Liver (tissue), 9 donors: ENCODE data around the gene MYOF. TPM values are rescaled to one million over a fixed set of nuclear protein-coding genes. Genes with fewer than 3 reads are reported as not detected.

Experiments used
- DNase-seq: peaks from one replicate; pipeline ENCODE4 v3.0.0-alpha.2; 2017; ENCODE audit warnings: low spot score
- H3K27ac ChIP-seq, 2 donors: one replicate each; pipeline ENCODE4 v1.7.0; 2013; ENCODE audit warnings: inconsistent platforms in 2 of 2, low read length in 2 of 2, control low read depth in 1 of 2, low read depth in 1 of 2, mild to moderate bottlenecking in 1 of 2
- H3K27me3 ChIP-seq, 4 donors: one replicate each; pipeline versions ENCODE4 v1.6.1 to v1.7.0; 2013; ENCODE audit warnings: low read length in 3 of 4, inconsistent platforms in 1 of 4, mild to moderate bottlenecking in 1 of 4, moderate library complexity in 1 of 4; ENCODE audit not compliant: control insufficient read depth in 4 of 4, insufficient read depth in 4 of 4
- H3K36me3 ChIP-seq, 4 donors: one replicate each; pipeline versions ENCODE4 v1.6.1 to v1.7.0; 2013; ENCODE audit warnings: low read length in 3 of 4, mild to moderate bottlenecking in 3 of 4, low read depth in 1 of 4, moderate library complexity in 1 of 4; ENCODE audit not compliant: control insufficient read depth in 4 of 4, insufficient read depth in 3 of 4
- H3K4me1 ChIP-seq, 4 donors: one replicate each; pipeline versions ENCODE4 v1.6.1 to v1.7.0; 2013; ENCODE audit warnings: low read length in 3 of 4, mild to moderate bottlenecking in 3 of 4, moderate library complexity in 1 of 4; ENCODE audit not compliant: control insufficient read depth in 4 of 4, insufficient read depth in 4 of 4
- H3K4me3 ChIP-seq, 3 donors: one replicate each; pipeline versions ENCODE4 v1.6.1 to v1.7.0; 2013; ENCODE audit warnings: low read length in 3 of 3, control low read depth in 1 of 3, low read depth in 1 of 3, mild to moderate bottlenecking in 1 of 3
- H3K9ac ChIP-seq, 2 donors: one replicate each; pipeline ENCODE4 v1.7.0; 2013; ENCODE audit warnings: low read length in 2 of 2, mild to moderate bottlenecking in 2 of 2, moderate library complexity in 2 of 2, control low read depth in 1 of 2, low read depth in 1 of 2
- H3K9me3 ChIP-seq, 4 donors: one replicate each; pipeline versions ENCODE4 v1.6.1 to v1.7.0; 2013; ENCODE audit warnings: low read length in 3 of 4; ENCODE audit not compliant: control insufficient read depth in 4 of 4
- ATF3 ChIP-seq: IDR thresholded peaks from 2 replicates; pipeline ENCODE4 v1.6.1; 2016; ENCODE audit warnings: antibody characterized with exemption
- CTCF ChIP-seq: fragments of 150-350 bp; IDR thresholded peaks from 2 replicates; pipeline ENCODE4 v1.5.1; 2017; ENCODE audit warnings: improper control_type of control experiment, low read depth, low read length; ENCODE audit not compliant: missing input control
- EGR1 ChIP-seq, 2 donors: IDR thresholded peaks; 2 replicates each; pipeline ENCODE4 v1.6.1; 2016 to 2018; ENCODE audit warnings: antibody characterized with exemption in 2 of 2, low read depth in 2 of 2
- FOXA1 ChIP-seq: IDR thresholded peaks from 2 replicates; pipeline ENCODE4 v1.6.1; 2016; ENCODE audit warnings: antibody characterized with exemption
- FOXA2 ChIP-seq: IDR thresholded peaks from 2 replicates; pipeline ENCODE4 v1.6.1; 2016; ENCODE audit warnings: antibody characterized with exemption
- GABPA ChIP-seq, 2 donors: IDR thresholded peaks in 1 of 2; conservative IDR thresholded peaks in 1 of 2; 2 replicates each; pipeline ENCODE4 v1.6.1; 2016; ENCODE audit warnings: antibody characterized with exemption in 2 of 2, mild to moderate bottlenecking in 1 of 2, moderate library complexity in 1 of 2
- HNF4A ChIP-seq, 2 donors: conservative IDR thresholded peaks; 2 replicates each; pipeline ENCODE4 v1.6.1; 2016; ENCODE audit warnings: antibody characterized with exemption in 2 of 2, mild to moderate bottlenecking in 2 of 2
- HNF4G ChIP-seq: IDR thresholded peaks from 2 replicates; pipeline ENCODE4 v1.6.1; 2016; ENCODE audit warnings: antibody characterized with exemption
- JUND ChIP-seq, 2 donors: IDR thresholded peaks; 2 replicates each; pipeline ENCODE4 v1.6.1; 2016; ENCODE audit warnings: antibody characterized with exemption in 2 of 2
- MAX ChIP-seq: IDR thresholded peaks from 2 replicates; pipeline ENCODE4 v1.6.1; 2016; ENCODE audit warnings: antibody characterized with exemption
- NR2F2 ChIP-seq: IDR thresholded peaks from 2 replicates; pipeline ENCODE4 v1.6.1; 2016; ENCODE audit warnings: antibody characterized with exemption
- RAD21 ChIP-seq, 2 donors: IDR thresholded peaks; 2 replicates each; pipeline ENCODE4 v1.6.1; 2016; ENCODE audit warnings: antibody characterized with exemption in 2 of 2, mild to moderate bottlenecking in 2 of 2
- REST ChIP-seq: IDR thresholded peaks from 2 replicates; pipeline ENCODE4 v1.6.1; 2016; ENCODE audit warnings: antibody characterized with exemption, mild to moderate bottlenecking
- RXRA ChIP-seq, 2 donors: IDR thresholded peaks; 2 replicates each; pipeline ENCODE4 v1.6.1; 2017 to 2018; ENCODE audit warnings: antibody characterized with exemption in 2 of 2, mild to moderate bottlenecking in 1 of 2
- SP1 ChIP-seq: IDR thresholded peaks from 2 replicates; pipeline ENCODE4 v1.6.1; 2018; ENCODE audit warnings: antibody characterized with exemption, mild to moderate bottlenecking
- TAF1 ChIP-seq: conservative IDR thresholded peaks from 2 replicates; pipeline ENCODE4 v1.6.1; 2016; ENCODE audit warnings: antibody characterized with exemption, mild to moderate bottlenecking
- YY1 ChIP-seq: IDR thresholded peaks from 2 replicates; pipeline ENCODE4 v1.6.1; 2016; ENCODE audit warnings: antibody characterized with exemption, mild to moderate bottlenecking
- ZBTB33 ChIP-seq: IDR thresholded peaks from 2 replicates; pipeline ENCODE4 v1.6.1; 2016; ENCODE audit warnings: antibody characterized with exemption
- WGBS: extraction: QIAGEN DNeasy Blood & Tissue Kit; methylation state at CpG from one replicate; pipeline ENCODE4 v1.1.7; 2013; 5-methylcytosine and 5-hydroxymethylcytosine counted together
- polyA plus RNA-seq, 2 donors: library from polyadenylated mRNA; stranded (reverse) in 1 of 2; unstranded in 1 of 2; fragments of 200-250 nt in 1 of 2; fragments of >200 nt in 1 of 2; fragmentation: Nextera tagmentation in 1 of 2; extraction: Ambion mirVana in 1 of 2; gene quantifications; one replicate each; pipeline versions ENCODE4 v1.2.1 to v1.2.3, GENCODE V29; 2013 to 2015
- total RNA-seq, 2 donors: library from RNA; depleted of rRNA; stranded (reverse); fragments of >200 nt; gene quantifications; one replicate each; pipeline ENCODE4 v1.2.3, GENCODE V29; 2014
- donor health status: healthy.
- donor health status: healthy.
- donor health status: healthy.
- donor health status: healthy.
- donor health status: healthy.

MYOF gene
- total and polyA plus RNA-seq, 4 donors, result 0.89 to 5.7 (median 3.2) TPM

GRCh38 chr10:93356516-93356915 lies 125.6 kb downstream of the MYOF start:
- peaks cover 0 to 3% (median 0%) of the 10 kb centered on the region in 4 donors for H3K36me3 ChIP-seq
- TF ChIP-seq HNF4G (no peak), FOXA2 (no peak), NR2F2 (no peak), REST (no peak), HNF4A (conservative IDR thresholded peaks at IDR 0.05) (no peak), EGR1 (IDR thresholded peaks at IDR 0.05; ENCODE audit: low read depth in 2 of 2) (no peak), CTCF (no peak), SP1 (no peak), FOXA1 (no peak), JUND (IDR thresholded peaks at IDR 0.05) (no peak), ZBTB33 (no peak), GABPA (IDR thresholded peaks at IDR 0.05 in 1 of 2, conservative IDR thresholded peaks at IDR 0.05 in 1 of 2) (no peak), TAF1 (no peak), RXRA (IDR thresholded peaks at IDR 0.05) (no peak), RAD21 (IDR thresholded peaks at IDR 0.05) (no peak), MAX (no peak), ATF3 (no peak), YY1 (no peak)
- no peaks in the 10 kb centered on the region for H3K9me3 ChIP-seq
- DNase-seq, result no peak
- H3K27me3 ChIP-seq, result peaks cover 0 to 3% (median 0%) of the 10 kb centered on the region in 4 donors
- no peak overlapping the region for H3K4me3 ChIP-seq
- H3K27ac ChIP-seq, result no peak overlapping the region
- no peaks in the 10 kb centered on the region for H3K4me1 ChIP-seq
- H3K9ac ChIP-seq, result no peak overlapping the region
- WGBS, result 93% methylated on average over 6 of the region's 6 CpGs
